Esophagus squamous epithelium (tissue), 4 donors: ENCODE measurements around the gene PDGFD.

Source experiments
- POLR2A ChIP-seq, 4 donors: fragments of 450-650 bp; IDR thresholded peaks; one replicate each; pipeline ENCODE4 v1.6.1; 2017; ENCODE audit warnings: antibody characterized with exemption in 4 of 4, mild to moderate bottlenecking in 4 of 4, moderate library complexity in 3 of 4
- TF ChIP-seq, protein P1 (sequence below), 6 experiments: fragments of 450-650 bp in 4 of 6; fragments of 200-600 bp in 2 of 6; sonication (generic) in 2 of 6; IDR thresholded peaks; one replicate each; pipeline ENCODE4 v1.5.1; 2016 to 2019; ENCODE audit warnings: antibody characterized with exemption in 6 of 6, mild to moderate bottlenecking in 4 of 6, moderate library complexity in 4 of 6

DNA sequence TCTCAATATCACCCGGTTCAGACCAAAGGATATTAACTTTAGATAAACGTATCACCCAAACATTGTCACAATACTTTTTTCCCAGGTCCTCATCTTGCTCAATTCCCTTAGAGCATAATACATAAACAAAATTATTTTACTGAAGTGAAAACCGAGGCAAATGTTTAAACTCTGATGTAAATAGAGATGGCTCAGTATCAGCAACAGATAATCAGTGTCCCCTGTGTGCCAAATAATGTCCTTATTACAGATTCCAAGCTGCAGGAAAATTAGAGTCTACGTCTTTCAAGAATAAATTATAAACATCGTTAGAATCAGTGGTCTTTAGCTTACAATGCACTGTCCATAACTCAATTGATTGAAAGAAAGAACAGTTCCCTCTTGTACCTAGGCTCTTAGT lies 77.3 kb downstream of the PDGFD start:
- TF ChIP-seq, protein P1, sequence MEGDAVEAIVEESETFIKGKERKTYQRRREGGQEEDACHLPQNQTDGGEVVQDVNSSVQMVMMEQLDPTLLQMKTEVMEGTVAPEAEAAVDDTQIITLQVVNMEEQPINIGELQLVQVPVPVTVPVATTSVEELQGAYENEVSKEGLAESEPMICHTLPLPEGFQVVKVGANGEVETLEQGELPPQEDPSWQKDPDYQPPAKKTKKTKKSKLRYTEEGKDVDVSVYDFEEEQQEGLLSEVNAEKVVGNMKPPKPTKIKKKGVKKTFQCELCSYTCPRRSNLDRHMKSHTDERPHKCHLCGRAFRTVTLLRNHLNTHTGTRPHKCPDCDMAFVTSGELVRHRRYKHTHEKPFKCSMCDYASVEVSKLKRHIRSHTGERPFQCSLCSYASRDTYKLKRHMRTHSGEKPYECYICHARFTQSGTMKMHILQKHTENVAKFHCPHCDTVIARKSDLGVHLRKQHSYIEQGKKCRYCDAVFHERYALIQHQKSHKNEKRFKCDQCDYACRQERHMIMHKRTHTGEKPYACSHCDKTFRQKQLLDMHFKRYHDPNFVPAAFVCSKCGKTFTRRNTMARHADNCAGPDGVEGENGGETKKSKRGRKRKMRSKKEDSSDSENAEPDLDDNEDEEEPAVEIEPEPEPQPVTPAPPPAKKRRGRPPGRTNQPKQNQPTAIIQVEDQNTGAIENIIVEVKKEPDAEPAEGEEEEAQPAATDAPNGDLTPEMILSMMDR (IDR thresholded peaks at IDR 0.05) = no peak
- no peak for TF ChIP-seq POLR2A (IDR thresholded peaks at IDR 0.05)
